ENCODE data around the gene WNT3A.

DNA sequence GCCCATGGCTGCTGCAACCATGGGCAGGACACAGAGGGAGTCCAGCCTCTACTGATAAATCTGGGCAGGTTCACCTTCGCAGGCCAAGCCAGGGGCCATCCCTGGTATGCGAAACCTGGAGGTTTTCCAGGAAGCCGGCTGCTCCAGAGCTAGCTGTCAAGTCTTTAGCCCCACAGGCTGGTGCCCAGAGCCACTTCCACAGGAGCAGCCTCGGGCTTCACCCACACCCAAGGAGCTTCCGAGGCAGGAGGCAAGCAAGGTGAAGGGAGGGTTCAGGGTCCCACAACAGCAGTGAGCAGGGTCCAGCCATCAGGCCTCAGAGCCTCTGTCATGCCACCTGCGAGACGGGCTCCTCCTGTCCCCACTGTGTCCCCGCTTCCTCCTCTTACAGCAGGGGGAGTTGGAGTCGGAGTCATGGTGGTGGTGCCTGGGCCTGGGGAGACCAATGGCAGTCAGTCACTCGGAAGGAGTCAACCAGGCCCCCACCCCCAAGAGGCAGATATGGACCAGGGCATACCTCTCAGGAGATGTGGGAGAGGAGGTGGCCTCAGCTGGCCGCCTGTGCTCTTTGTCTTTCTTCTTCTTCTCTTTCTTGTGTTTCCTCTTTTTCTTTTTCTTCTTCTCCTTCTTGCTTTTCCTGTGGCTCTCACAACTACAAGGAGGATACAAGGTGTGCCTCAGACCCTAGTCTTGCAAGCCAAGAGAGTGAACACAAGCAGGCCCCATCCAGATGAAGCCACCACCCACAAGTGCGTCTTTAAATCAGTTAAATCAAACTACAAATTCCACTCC, 94.2 kb downstream of the WNT3A start:
- TF ChIP-seq, protein P1, sequence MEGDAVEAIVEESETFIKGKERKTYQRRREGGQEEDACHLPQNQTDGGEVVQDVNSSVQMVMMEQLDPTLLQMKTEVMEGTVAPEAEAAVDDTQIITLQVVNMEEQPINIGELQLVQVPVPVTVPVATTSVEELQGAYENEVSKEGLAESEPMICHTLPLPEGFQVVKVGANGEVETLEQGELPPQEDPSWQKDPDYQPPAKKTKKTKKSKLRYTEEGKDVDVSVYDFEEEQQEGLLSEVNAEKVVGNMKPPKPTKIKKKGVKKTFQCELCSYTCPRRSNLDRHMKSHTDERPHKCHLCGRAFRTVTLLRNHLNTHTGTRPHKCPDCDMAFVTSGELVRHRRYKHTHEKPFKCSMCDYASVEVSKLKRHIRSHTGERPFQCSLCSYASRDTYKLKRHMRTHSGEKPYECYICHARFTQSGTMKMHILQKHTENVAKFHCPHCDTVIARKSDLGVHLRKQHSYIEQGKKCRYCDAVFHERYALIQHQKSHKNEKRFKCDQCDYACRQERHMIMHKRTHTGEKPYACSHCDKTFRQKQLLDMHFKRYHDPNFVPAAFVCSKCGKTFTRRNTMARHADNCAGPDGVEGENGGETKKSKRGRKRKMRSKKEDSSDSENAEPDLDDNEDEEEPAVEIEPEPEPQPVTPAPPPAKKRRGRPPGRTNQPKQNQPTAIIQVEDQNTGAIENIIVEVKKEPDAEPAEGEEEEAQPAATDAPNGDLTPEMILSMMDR (IDR thresholded peaks at IDR 0.05): no peak
- TF ChIP-seq EP300 (IDR thresholded peaks at IDR 0.05): no peak

All from upper lobe of left lung (tissue), 4 donors.